OCI-LY3 (cell line): ENCODE results near the gene COX8A.

Experiments
- H2AFZ ChIP-seq: fragments of 200-600, 300-600 bp; shearing (Covaris generic); 2 replicates; pipeline ENCODE4 v1.6.0; 2014; ENCODE audit warnings: antibody characterized with exemption, low read depth, low read length
- H3K27ac ChIP-seq: fragments of 200-600, 300-600 bp; sonication (generic); 2 replicates; pipeline ENCODE4 v1.5.1; 2014; ENCODE audit warnings: mild to moderate bottlenecking, low read length, moderate library complexity, mixed read lengths
- H3K27me3 ChIP-seq: fragments of 200-600, 300-600 bp; sonication (generic); 2 replicates; pipeline ENCODE4 v1.6.1; 2014; ENCODE audit warnings: low read depth, low read length, mixed read lengths
- H3K36me3 ChIP-seq: fragments of 200-600, 300-600 bp; sonication (generic); replicated peaks from 2 replicates; pipeline ENCODE3; 2014; ENCODE audit warnings: low read depth, low read length, mixed read lengths
- H3K4me1 ChIP-seq: fragments of 300-600, 200-600 bp; sonication (generic); 2 replicates; pipeline ENCODE4 v1.6.1; 2014; ENCODE audit warnings: low read length, mixed read lengths
- H3K4me2 ChIP-seq: fragments of 200-600, 300-600 bp; sonication (generic); 2 replicates; pipeline ENCODE4 v1.6.1; 2014; ENCODE audit warnings: low read length, mixed read lengths
- H3K4me3 ChIP-seq: fragments of 300-600, 200-600 bp; sonication (generic); 2 replicates; pipeline ENCODE4 v1.5.1; 2014; ENCODE audit warnings: antibody characterized with exemption, mild to moderate bottlenecking, low read length, moderate library complexity
- H3K79me2 ChIP-seq: fragments of 300-600, 200-600 bp; shearing (Covaris generic); 2 replicates; pipeline ENCODE4 v1.6.1; 2014; ENCODE audit warnings: mild to moderate bottlenecking, low read length, mixed read lengths
- H3K9ac ChIP-seq: fragments of 300-600, 200-600 bp; shearing (Covaris generic); 2 replicates; pipeline ENCODE4 v1.6.0; 2014; ENCODE audit warnings: mild to moderate bottlenecking, low read length, moderate library complexity
- H3K9me3 ChIP-seq: fragments of 200-600, 300-600 bp; shearing (Covaris generic); 2 replicates; pipeline ENCODE4 v1.6.1; 2014; ENCODE audit warnings: low read length, mixed read lengths; ENCODE audit not compliant: insufficient read depth
- H4K20me1 ChIP-seq: fragments of 200-600, 300-600 bp; sonication (generic); 2 replicates; pipeline ENCODE4 v1.6.1; 2016; ENCODE audit warnings: low read length, mixed read lengths; ENCODE audit not compliant: insufficient read depth
- EZH2phosphoT487 ChIP-seq: fragments of 200-600 bp; shearing (Covaris generic); IDR thresholded peaks from 2 replicates; pipeline ENCODE4 v1.6.1; 2018; ENCODE audit warnings: antibody characterized with exemption, mixed run types, low read depth
- TF ChIP-seq, protein P1 (sequence below): fragments of 200-600, 300-600 bp; sonication (generic); IDR thresholded peaks from 2 replicates; pipeline ENCODE4 v1.5.1; 2014; ENCODE audit warnings: antibody characterized with exemption, low read length, low read depth

Gene COX8A

DNA sequence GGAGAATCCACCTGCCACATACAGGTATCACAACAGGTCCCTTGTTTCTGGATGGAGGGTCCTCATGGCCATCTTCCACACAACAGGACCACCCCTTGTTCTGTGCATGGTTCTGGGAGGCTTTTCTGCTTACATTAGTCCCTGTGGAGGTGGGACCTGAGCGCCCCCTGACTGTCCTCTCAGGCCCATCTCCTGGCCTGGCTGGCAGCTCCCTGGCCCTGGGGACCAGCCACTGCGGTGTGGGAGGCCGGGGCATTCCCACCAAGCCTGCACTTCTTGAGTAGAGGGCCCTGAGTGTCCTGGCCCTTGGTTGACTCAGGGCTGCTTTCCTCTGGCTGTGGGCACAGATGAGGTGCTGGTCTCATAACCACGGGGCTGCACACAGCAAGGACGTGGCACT is 5.0 kb downstream of the COX8A start:
- Histone ChIP-seq H3K27ac (no peak overlapping the region), H3K9ac (no peak overlapping the region), H3K4me3 (no peak overlapping the region), H3K4me2 (no peak overlapping the region), H3K9me3 (no peaks in the 10 kb centered on the region), H4K20me1 (no peaks in the 10 kb centered on the region), H3K36me3 (peaks cover 22% of the 10 kb centered on the region), H2AFZ (no peak overlapping the region), H3K4me1 (peaks cover 9% of the 10 kb centered on the region), H3K27me3 (no peaks in the 10 kb centered on the region), H3K79me2 (peaks cover 56% of the 10 kb centered on the region)
- no peak for TF ChIP-seq EZH2phosphoT487
- TF ChIP-seq, protein P1, sequence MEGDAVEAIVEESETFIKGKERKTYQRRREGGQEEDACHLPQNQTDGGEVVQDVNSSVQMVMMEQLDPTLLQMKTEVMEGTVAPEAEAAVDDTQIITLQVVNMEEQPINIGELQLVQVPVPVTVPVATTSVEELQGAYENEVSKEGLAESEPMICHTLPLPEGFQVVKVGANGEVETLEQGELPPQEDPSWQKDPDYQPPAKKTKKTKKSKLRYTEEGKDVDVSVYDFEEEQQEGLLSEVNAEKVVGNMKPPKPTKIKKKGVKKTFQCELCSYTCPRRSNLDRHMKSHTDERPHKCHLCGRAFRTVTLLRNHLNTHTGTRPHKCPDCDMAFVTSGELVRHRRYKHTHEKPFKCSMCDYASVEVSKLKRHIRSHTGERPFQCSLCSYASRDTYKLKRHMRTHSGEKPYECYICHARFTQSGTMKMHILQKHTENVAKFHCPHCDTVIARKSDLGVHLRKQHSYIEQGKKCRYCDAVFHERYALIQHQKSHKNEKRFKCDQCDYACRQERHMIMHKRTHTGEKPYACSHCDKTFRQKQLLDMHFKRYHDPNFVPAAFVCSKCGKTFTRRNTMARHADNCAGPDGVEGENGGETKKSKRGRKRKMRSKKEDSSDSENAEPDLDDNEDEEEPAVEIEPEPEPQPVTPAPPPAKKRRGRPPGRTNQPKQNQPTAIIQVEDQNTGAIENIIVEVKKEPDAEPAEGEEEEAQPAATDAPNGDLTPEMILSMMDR = no peak

DNA sequence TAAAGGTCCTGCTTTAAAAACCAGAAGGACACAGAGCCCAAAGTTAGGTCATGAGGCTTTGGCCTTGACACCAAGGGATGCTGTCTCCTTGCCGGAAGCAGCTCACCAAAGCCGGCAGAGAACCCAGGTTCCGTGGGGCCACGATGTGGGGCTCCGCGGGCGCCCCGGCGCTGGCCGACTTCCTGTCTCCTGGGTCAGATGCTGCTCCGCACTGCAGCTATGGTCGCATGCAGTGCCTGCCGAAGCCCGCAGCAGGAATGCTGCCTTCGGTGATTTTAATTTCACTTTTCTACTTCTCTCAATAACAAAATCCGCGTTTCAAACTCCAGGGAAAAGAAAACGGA is 11.4 kb downstream of the COX8A start:
- peaks cover 43% of the 10 kb centered on the region for H3K79me2 ChIP-seq

DNA sequence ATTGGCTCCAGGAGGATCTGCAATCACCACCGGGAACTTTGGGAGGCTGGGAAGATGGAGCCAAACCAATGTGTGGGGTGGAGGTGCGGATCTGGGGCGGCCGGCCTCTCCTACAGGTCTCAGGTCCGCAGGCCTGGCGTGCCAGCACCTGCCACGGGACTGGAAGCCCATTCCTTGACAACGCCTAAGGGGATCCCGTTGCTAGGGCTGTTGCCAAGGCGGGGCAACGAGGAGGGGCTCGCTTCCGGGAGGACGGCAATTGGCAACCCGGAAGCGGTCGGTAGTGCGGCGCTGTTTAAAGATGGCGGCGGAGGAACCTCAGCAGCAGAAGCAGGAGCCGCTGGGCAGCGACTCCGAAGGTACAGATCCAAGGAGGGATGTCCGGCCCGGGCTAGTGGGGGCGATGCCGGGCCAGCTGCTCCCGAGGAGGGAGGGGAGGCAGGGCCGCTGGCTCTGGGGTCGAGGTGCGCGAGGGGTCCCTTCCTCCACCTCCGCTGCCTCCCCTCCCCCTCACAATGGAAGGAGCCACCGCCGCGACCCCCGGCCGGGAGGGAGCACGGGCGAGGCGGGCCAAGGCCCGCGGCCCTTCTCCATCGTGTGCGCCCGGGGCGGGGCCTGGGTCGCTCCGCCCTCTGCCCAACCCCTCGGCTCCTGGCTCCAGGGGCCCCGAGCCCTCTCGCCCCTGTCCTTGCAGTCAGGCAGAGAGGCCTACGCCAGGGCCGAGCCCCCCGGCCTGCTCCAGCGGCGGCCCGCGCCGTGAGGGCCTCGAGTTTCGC is 11.9 kb downstream of the COX8A start, which contains the start of gene OTUB1:
Gene OTUB1, plus strand, starts transcription at position 283 of the 776 bp plus-strand sequence. Its CDS starts 19 bp downstream, at position 302.
- Histone ChIP-seq H3K4me2 (peak within 1 kb of the TSS; percentile 95), H3K4me3 (peak within 1 kb of the TSS; percentile 86), H3K9ac (peak within 1 kb of the TSS; percentile 85), H3K36me3 (peaks cover 16% of the 10 kb centered on the region), H2AFZ (peak within 1 kb of the TSS; percentile 92), H3K79me2 (peaks cover 45% of the 10 kb centered on the region), H3K9me3 (no peaks in the 10 kb centered on the region), H3K27me3 (no peaks in the 10 kb centered on the region), H3K27ac (peak within 1 kb of the TSS; percentile 71), H3K4me1 (peaks cover 18% of the 10 kb centered on the region), H4K20me1 (peaks cover 15% of the 10 kb centered on the region)
- TF ChIP-seq, protein P1 = no peak
- no peak for TF ChIP-seq EZH2phosphoT487

More for the DNA sequence above, 11.4 kb downstream of the COX8A start:
- Histone ChIP-seq H4K20me1 (peaks cover 15% of the 10 kb centered on the region), H3K36me3 (peaks cover 15% of the 10 kb centered on the region), H3K27me3 (no peaks in the 10 kb centered on the region), H3K9ac (peak overlapping the region; percentile 85), H3K4me2 (peak overlapping the region; percentile 95), H3K9me3 (no peaks in the 10 kb centered on the region), H3K4me3 (peak overlapping the region; percentile 86), H3K4me1 (peaks cover 18% of the 10 kb centered on the region), H2AFZ (peak overlapping the region; percentile 92), H3K27ac (peak overlapping the region; percentile 71)
- TF ChIP-seq, protein P1 = no peak
- TF ChIP-seq EZH2phosphoT487 = no peak

DNA sequence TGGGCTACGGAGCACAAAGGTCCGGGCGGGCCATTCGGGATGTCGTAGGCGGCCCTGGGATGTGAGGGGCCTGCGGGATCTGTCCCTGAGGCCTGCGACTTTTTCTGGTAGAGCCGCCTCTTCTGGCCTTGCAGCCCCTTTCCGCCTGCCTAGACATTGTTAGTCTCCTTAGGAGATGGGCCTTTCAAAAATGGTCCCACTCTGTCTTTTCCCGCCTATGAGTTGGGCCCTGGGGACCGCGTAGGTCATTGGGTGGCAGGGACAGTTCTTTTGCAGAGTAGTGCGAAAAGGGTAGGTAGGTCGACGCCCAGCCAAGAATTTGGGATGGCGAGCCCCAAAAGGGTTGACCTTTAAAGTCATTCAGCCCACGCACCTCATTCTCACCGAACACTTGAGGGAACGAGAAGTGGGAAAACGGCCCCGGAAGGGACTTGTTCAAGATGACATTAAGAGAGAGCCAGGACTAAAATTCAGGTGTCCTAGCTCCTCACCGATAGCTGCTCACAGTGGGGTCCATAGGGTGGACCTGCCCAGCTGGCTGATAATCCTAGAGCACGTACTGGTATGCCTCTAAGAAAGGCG is 12.6 kb downstream of the COX8A start:
- Histone ChIP-seq H3K36me3 (peaks cover 17% of the 10 kb centered on the region), H3K79me2 (peaks cover 47% of the 10 kb centered on the region), H3K4me3 (peak overlapping the region; percentile 86), H3K27me3 (no peaks in the 10 kb centered on the region), H3K9ac (peak overlapping the region; percentile 85), H3K9me3 (no peaks in the 10 kb centered on the region), H4K20me1 (peaks cover 15% of the 10 kb centered on the region), H3K4me2 (peak overlapping the region; percentile 95), H3K27ac (peak overlapping the region; percentile 71), H2AFZ (no peak overlapping the region), H3K4me1 (peaks cover 18% of the 10 kb centered on the region)
- TF ChIP-seq EZH2phosphoT487 = no peak
- TF ChIP-seq, protein P1 = no peak
